Fibroblast of skin of right quadriceps (primary cell): ENCODE results near the gene SLC25A18.
"Not testable (repeated sequence)": the region's sequence is repeated elsewhere in the genome, so short reads cannot be mapped to it uniquely, and the experiment has no call there.

ENCODE experiments used
- DNase-seq: peaks from one replicate; pipeline ENCODE4 v3.0.0-alpha.2; 2013

SLC25A18 gene

GRCh38 chr22:17562906-17563870 lies at the start of gene SLC25A18:
Gene SLC25A18, plus strand, starts transcription at chr22:17563498. Its CDS starts 16,447 bp downstream, at chr22:17579945.
- no peak for DNase-seq

DNA sequence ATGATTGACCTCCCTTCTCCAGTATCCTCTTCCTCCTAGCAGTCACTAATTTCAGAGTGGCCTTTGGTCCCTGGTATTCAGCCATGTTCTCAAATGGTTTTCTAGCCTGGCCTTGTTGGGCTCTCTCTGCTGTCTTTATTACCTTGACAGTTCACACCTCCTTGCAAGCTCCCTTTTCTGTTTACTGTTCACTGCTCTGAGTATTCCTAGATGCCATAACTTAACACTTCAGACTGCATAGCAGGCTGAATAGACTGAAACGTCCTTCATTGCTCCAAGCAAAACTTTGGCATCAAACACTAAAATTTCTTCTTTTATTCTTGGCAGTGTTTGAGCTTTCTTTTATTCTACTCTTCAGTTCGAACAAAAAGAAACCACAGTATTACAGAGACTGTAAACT lies 49.7 kb upstream of the SLC25A18 start:
- no peak for DNase-seq

GRCh38 chr22:17514084-17514483 lies 49.2 kb upstream of the SLC25A18 start:
- DNase-seq, result no peak

GRCh38 chr22:17518406-17518805 lies 44.9 kb upstream of the SLC25A18 start:
- no peak for DNase-seq

DNA sequence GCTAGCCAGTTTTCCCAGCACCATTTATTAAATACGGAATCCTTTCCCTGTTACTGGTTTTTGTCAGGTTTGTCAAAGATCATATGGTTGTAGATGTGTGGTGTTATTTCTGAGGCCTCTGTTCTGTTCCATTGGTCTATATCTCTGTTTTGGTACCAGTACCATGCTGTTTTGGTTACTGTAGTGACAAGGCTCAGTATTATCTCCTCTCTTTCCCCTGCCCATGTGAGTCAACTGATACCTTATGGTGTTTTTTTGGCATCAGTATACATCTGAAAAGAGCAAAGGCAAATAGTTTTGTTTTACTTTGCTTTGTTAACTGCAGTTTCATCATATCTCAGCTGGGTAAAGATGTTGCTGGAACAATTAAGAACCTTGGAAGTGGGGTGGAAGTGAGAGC lies 41.3 kb upstream of the SLC25A18 start:
- DNase-seq, result not testable (repeated sequence)

- DNase-seq, result no peak
These were observed 39.4 kb upstream of the SLC25A18 start for GRCh38 chr22:17523925-17524324.

DNA sequence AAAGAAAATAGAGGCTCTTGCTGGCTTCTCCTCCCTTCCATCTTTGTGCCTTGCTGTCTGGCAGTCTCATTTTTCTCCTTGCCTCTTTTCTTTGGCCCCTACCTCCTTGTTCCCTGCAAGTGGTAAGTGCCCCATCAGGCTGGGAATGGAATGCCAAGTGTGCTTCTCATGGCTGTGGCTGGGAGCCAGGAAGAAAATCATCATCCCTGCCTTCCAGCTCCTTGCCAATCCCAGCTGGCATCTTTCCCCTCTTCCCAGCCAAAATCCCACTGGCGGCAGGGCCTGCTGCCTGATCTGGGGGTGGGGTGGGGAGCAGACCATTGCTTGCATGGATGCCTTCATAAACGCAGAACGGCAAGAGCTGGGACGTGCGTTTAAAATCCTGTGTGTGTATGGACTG lies 27.0 kb upstream of the SLC25A18 start:
- DNase-seq, result no peak

DNA sequence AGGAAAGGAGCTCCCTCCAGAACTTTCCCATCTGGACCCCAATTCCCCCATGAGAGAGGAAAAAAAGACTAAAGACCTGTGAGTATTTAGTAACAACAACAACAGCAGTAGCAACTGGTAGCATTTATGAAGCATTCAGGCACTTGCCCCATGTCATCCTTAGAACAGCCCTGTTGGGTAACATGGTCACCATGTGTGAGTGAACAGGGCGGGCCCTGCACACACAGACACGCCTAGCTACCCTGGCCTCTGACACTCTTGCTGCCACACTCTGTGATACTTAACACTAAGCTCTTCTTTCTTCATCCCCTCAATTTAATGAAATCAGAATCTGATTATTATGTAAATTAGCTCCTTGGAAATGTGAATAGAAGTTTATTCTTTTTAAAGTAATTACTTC lies 26.1 kb upstream of the SLC25A18 start:
- DNase-seq, result no peak

GRCh38 chr22:17540481-17540880 lies 22.8 kb upstream of the SLC25A18 start:
- no peak for DNase-seq

DNA sequence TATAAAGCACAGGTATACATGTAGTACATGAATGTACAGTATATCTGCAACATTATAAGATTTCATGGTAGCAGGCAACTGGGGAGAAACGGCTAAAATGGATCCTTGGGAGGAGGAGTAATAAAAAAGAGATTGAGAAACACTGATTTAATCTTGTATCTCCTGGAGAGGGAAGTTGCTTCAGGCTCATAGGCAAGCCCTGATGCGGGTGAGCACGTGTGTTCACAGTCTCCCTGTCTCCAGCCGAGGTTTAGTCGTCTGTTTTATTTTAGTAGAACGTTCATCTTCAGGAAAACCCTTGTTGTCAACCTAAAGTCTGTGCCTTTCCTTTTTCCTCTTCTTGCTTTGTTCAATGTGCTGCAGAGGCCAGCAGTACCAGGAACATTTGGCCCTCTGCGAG lies 21.8 kb upstream of the SLC25A18 start:
- no peak for DNase-seq

GRCh38 chr22:17542452-17542851 lies 20.8 kb upstream of the SLC25A18 start:
- DNase-seq, result no peak

GRCh38 chr22:17548010-17548755 lies 15.1 kb upstream of the SLC25A18 start:
- no peak for DNase-seq

DNA sequence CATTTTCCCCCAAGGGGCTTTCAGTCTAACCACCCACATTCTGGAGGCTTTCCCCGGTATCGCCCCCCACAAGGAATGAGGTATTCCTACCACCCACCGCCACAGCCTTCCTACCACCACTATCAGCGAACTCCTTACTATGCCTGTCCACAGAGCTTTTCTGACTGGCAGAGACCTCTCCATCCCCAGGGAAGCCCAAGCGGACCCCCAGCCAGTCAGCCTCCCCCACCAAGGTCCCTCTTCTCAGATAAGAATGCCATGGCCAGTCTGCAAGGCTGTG lies 14.6 kb upstream of the SLC25A18 start:
- no peak for DNase-seq

DNA sequence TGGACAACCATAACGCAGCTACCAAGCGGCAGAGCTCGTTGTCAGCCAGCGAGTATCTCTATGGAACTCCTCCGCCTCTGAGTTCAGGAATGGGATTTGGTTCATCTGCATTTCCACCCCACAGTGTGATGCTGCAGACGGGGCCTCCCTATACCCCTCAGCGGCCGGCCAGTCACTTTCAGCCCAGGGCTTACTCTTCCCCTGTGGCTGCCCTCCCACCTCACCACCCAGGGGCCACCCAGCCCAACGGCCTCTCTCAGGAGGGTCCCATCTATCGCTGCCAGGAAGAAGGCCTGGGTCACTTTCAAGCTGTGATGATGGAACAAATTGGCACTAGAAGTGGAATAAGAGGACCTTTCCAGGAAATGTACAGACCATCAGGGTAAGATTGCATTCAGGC lies 14.1 kb upstream of the SLC25A18 start:
- DNase-seq, result no peak

GRCh38 chr22:17549655-17550054 lies 13.6 kb upstream of the SLC25A18 start:
- no peak for DNase-seq

- no peak for DNase-seq
These were observed 10.6 kb upstream of the SLC25A18 start for GRCh38 chr22:17552737-17553136.

DNA sequence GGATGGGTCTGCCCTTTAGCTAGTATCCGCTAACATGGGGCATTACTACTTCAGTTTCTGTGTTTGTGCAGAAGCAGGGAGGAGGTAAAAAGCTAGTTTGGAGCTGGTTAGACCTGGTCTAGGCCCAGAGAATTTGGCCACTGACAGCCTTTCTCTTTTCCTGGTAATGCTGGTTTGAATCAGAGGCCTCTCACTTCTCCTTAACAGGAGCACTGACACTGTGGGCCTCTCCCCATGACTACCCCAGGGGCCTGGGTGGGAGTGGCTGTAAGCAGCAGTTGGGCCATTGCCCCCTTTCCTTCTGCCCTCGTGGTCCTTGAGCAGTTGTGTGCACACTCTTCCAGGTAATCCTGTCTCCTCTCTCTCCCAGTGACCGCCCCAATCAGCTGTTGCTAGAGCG lies 8.5 kb upstream of the SLC25A18 start:
- no peak for DNase-seq

GRCh38 chr22:17559188-17559587 lies 4.1 kb upstream of the SLC25A18 start:
- no peak for DNase-seq

DNA sequence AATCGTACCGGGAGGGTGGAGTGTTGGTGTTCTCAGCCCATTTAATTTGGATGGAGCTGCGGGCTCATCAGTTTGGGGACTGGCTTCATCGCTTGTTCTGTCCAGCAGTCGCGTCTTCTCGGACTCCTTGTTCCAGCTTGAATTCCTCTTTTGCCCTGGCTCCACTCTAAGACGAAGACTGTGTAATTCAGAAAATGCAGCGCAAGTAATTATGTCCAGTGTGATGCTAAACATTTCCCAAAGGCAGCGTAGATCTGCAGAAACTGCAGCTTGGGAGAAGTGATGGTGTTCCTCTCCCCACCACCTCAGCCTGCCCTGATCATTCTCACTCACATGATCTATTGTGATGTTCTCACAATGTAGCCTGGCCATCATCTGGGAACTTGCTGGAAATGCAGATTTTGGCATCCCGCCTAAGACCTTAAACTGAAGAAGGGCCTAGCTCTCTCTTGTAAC lies 666 bp downstream of the SLC25A18 start:
- peak; percentile 10 for DNase-seq

- DNase-seq, result not testable (repeated sequence)
These were observed 2.9 kb downstream of the SLC25A18 start for GRCh38 chr22:17566016-17566687.

DNA sequence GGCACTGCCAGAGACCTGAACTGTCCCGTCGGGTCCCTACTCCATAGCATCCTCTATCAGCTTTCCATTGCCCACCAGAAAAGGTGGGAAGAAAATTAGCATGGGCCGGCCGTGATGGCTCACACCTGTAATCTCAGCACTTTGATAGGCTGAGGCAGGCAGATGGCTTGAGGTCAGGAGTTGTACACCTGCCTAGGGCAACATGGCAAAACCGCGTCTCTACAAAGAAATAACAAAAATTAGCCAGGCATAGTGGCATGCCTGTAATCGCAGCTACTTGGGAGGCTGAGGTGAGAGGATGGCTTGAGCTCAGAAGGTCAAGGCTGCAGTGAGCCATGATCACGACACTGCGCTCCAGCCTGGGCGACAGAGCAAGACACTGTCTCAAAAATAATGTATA lies 3.5 kb downstream of the SLC25A18 start:
- no peak for DNase-seq

- peak; percentile 18 for DNase-seq
These were observed 6.7 kb downstream of the SLC25A18 start for GRCh38 chr22:17569971-17570511.
